H4 (cell line): Measurements from ENCODE around the gene CCDC78. TPM values are rescaled to one million over a fixed set of nuclear protein-coding genes. Genes with fewer than 3 reads are reported as not detected.

Source experiments
- DNase-seq: peaks from one replicate; pipeline ENCODE4 v3.0.0-alpha.2; 2015; ENCODE audit warnings: low spot score
- total RNA-seq: library from RNA; depleted of rRNA; stranded (reverse); fragments of >200 nt; shearing (Covaris generic); gene quantifications from 2 replicates; pipeline ENCODE4 v1.2.3, GENCODE V29; 2014

The CCDC78 gene
- total RNA-seq, 1 experiment from 2014 or later, result 0.23 TPM

DNA sequence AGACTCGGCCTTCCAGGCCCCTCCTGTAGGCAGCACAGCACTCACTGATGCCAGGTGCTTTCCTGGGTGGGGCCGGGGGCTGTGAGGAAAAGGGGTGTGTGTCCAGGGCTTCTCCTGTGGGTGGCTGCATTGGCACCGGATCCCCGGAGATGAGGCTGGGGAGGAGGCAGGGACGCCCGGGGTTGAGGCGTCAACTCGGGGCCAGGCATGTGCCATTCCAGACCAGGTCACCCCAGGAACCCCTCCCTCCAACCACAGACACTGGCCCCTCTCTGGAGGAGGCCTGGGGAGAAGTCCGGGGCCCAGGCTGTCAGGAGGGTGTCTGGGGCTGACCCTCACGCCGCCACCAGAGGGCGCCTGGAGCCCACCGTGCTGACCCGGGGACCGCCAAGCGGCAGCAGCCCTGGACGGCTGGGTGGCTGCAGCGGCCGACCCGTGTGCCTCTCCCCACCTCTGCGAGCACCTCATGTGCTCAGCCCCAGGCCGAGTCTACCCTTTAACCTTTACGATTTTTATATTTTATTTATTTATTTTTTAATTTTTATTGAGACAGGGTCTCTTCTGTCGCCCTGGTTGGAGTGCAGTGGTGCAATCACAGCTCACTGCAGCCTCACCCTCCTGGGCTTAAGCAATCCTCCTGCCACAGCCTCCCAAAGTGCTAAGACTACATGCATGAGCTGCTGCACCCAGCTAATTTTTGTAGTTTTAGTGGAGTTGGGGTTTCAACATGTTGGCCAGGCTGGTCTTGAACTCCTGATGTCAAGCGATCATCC, 14.5 kb downstream of the CCDC78 start:
- DNase-seq, result peak; percentile 42

DNA sequence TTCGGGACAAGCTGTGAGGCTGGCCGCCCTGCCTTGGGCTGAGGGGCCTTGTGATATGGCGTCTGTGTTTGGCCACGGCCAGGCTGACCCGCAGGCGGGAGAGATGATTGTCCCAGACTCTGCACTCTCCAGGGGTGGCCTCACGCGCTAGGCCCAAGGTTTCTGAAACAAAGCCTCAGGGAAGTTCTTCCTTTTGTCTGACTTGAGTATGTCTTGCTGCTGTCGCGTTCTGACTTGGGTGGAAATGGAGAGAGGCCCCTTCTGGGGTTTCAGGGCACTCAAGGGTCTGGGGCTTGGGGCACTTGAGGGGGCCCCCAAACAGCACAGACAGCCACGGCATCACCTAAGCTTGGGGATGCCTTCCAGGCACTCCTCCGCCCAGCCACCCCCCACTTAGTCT, 15.2 kb downstream of the CCDC78 start:
- DNase-seq, result no peak

DNA sequence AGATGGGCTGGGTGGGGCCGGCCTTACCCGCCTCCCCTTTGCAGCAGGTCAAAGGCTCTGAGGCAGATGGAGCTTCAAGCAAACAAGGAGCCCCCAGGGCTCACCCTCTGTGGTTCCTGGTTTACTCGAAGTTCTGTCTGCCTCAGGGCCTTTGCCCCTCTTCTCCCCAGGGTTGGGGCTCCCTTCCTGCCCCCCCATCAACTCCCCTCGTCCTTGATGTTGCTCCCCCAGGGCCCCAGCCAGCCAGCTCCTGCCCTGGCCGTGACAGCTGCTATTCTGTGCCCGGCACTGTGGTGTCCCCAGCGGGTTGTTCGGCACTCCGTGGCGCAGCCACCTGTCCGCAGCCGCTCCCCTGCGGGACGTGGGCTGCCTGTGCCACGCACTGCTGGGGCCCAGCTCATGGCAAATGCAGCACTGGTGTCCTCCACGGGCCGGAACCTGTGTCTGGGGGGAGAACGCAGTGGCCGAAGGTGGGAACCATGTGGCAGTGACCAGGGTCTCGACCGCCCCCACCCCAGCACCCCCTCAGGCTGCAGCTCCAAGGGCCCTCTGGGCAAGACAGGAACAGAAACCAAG, 15.7 kb downstream of the CCDC78 start:
- DNase-seq, result no peak

DNA sequence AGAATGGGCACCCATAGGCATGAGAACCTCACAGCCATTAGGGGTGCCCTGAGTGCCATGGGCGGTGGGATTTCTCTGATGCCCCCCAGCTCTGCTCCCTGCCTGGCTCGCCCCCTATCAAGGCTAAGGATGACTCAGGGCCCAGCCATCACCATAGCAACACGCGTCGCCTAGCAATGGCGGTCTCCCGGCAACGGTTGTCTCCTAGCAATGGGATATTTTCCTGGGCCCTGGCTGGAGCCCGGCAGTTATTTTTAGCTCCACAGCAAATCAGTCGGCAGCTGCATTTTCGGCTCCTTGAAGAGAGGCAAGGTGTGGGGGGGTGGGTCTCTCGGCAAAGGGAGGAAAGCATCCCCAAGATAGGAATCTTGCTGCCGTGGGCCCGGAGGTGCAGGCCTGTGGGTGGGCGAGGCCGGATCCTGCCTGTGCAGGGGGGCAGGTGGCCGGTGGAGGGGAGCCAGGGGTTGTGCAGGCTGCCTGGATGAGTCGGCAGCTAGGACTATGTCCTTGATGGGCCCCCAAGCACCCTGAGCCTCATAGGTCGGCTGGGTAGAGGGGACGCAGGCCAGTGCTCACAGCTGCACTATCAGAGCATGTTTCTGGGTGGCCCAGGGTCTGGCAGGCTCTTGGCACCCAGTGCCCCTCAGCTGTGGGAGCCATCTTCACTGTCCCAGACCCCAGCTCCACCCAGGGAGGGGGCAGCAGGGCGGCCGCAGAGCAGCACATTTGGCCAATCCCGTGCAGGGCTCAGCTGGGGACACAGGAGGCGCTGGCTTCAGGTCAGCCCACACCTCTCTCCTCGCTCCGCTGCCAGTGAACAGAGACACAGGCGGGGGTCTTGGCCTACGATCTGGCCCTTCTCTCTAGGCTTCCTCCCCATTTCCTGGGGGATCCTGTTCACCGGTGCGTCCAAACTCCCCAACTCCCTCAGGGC, 16.4 kb downstream of the CCDC78 start:
- DNase-seq, result peak; percentile 58

DNA sequence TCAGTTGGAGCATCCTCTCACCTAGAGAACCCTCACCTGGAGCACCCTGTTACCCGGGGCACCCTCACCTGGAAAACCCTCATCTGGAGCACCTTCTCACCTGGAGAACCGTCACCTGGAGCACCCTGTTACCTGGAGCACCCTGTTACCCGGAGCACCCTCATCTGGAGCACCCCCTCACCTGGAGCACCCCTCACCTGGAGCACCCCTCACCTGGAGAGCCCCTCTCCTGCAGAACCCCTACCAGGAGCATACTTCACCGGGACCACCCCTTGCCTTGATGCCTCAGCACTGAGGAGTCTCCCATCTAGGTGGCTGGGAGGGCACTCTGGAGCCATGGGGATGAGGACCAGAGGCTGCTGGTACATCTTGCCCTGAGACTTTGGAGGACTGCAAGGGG, 17.3 kb downstream of the CCDC78 start:
- DNase-seq, result no peak

DNA sequence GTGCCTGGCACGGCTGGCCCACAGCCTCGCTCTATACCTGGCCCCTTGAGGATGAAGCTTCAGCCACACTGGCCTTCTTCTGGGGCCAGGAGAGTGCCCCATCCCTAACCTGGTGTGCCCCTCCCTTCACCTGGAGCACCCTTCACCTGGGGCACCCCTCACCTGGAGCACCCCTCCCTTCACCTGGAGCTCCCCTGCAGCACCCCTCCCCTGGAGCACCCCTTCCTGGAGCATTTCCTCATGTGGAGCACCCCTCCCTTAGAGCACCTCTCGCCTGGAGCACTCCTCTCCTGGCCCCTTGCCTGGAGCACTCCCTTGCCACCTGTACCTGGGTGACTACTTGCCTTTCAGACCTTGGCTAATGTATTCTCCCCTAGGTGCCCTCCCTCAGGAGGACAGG, 18.2 kb downstream of the CCDC78 start:
- no peak for DNase-seq

DNA sequence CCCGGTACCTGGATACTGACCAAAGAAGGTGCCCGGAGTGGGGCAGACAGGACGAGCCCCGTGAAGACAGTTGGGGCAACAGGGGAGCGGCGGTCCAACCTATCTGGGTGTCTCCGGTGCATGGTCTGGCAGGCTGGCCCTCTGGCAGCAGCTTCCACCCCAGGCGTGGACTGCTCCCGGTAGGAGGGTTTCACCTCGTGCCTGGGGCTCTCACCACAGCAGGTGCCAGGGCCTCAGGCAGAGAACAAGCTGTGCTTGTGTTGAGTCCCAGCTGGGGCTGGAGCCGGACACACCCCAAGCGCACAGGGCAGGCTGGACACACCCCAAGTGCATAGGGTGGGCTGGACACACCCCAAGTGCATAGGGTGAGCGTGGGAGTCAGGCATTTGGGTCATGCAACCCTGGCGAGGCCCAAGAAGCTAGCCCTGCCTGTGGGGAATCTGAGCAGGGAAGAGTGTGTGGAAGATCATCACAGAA, 19.1 kb downstream of the CCDC78 start:
- no peak for DNase-seq

DNA sequence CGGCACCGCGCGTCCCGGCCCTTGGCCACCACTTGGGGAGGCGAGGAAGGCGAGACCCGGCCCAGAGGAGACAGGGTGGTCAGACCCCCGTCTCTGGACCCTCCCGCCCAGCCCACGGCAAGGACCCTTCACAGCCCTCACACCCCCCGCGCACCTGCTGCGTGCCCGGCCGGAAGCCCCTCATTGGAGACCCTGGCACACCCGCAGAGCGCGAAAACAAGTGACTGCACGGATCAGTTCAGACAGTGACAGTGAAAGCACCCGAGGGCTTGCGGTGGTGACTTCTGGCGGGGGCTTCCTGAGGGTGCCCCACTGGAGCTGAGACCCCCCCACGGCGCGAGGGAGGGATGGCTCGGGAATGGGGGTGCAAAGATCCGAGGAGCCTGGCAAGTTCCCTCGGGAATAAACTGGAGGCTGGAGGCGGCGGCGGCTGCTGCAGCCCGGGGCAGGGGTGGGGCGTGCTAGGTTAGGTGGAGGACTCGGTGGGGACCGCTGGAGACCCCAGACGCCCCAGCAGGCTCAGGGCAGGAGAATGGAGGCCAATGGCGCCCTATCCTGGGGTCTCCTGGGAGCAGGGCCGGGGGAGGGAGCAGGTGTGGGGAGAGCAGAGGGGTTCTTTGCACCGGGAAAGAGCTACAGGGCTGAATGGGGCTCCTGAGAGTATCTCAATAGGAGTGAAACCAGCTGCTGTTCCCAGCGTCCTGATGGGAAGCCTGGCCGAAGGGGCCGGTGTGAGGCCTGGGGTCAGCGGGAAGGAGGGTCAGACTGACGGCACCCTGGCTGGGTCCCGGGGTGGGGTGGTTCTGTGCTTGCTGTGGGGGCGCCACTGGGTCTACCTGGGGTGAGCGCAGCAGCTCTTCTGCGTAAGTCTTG, 19.8 kb downstream of the CCDC78 start:
- DNase-seq, result no peak

DNA sequence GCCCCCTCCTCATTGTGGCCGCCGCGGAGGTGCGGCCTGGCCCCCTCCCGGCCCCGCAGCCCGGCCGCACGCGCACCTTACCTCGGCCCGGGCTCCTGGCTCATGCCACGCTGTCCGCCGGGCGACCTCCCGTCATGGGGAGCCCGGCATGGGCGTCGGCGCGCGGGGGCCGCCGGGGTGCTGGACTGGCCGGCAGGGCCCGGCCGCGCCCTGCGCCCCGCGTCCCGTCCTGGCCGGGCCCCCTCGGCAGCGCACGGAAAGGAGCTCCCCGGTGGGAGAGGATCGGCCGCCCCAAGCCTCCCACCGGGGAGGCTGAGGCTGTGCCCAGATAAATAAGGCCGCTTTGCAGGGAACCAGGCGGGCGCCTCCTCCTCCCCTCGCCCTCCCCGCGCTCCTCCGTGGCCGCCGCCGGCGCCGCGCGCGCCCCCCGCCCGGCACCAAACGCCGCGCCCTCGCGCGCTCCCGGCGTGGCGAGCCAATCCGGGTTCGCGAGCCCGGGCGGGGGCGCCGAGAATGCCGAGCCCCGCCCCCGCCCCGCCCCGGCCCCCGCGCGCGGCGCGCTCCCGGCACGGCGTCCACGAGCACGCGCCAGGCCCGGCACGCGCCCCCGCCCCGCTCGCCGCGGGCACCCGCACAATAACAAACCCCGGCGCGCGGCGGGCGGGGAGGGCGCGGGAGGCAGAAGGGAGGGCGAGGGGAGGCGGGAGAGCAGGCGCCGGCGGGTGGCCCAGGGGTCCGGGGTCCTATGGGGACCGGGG, 20.6 kb downstream of the CCDC78 start, which contains the start of gene FBXL16:
TSS of gene FBXL16 (minus strand) at position 371 of the 758 bp plus-strand sequence. CDS start 8,396 bp downstream, outside the sequence.
- DNase-seq, result no peak

DNA sequence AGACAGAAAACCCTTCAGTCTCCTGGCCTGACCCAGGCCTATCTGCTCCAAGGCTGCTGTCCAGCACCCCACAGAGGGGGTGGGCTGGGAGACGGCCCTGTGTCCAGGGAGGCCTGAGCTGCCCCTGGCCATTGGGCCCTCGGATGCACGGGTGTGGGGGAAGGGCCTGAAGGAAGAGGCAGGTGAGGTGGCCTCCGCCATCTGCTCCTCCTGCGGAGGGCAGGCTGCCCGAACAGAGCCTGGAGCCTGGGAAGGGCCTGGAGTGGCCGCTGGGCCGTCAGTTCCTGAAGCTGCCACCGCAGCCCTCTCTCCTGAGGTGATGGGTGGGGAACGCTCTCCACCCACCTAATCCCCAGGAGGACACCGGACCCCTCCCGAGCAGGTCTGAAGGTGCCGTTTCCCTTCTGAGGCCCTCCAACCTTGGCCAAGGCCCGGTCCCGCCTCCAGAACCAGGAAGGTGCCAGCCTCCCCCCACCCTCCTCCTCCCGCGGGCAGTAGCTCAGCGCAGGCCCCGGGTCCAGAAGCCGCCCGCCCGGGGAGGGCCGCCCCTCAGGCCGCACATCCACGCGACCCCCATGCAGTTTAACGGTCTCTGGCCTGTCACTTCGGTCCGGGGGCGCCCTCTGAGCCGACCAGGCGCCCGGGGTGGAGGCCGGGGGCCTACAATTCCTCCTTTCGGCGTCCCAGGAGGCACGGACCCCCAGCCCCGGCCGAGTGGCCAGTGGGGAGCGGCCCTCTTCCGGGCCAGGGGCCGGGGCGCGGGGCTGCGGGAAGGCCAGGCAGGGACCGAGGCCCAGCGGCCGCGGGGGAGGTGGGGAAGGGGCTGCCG, 21.5 kb downstream of the CCDC78 start:
- DNase-seq, result no peak

DNA sequence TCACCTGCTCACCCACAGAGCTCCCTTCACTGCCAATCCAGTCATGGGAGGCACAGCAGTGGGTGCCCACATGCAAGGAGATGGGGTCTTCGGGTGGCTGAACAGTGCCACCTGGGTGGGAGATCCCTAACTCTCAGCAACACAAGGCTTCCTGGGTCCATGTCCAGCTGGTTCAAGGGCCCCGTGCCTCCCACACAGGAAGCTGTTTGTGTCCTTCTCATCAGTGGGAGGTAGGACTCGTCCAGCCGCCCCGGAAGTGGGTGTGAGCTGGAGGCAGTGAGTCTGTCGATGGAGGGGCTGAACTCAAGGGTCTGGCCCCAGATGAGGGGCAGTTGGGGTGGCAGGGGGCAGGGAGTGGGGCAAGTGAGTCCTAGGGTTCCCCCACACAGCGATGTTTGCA, 22.2 kb downstream of the CCDC78 start:
- DNase-seq, result no peak

DNA sequence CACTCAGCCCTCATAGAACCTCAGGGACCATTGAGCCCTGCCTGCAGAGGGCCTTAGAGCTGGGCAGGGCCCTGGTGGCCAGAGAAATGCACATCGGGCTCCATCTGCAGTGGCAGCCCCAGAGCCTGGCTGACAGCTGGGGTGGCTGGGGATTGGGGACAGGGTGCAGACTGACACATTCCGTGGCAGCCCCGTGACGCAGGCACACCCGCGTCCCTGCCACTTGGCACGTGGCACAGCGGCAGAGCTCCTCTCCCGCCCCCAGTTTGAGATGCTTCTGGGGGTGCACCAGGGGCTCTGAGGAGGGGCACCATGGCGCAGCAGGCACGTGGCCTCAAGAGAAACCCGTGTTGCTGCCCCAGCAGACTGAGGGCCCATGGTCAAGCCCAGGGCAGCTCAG, 22.8 kb downstream of the CCDC78 start:
- no peak for DNase-seq

DNA sequence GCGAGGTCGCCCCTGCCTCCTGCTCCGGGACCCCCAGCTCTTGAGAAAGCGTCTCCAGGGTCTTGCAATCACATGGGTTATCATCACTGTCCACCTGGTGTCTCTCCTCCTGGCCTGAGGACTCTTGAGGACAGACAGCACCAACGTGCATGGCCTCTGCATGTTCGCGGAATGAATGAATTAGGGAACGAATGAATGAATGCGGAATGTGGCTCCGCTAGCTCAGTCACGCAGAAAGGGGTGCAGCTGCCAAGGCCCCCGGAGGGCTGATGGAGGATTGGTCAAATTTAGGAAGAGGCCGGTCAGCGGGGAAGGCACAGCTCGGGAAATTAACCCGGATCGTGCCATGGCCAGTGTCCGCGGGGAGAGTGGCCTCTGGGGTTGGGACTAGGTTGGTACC, 23.9 kb downstream of the CCDC78 start:
- DNase-seq, result no peak

DNA sequence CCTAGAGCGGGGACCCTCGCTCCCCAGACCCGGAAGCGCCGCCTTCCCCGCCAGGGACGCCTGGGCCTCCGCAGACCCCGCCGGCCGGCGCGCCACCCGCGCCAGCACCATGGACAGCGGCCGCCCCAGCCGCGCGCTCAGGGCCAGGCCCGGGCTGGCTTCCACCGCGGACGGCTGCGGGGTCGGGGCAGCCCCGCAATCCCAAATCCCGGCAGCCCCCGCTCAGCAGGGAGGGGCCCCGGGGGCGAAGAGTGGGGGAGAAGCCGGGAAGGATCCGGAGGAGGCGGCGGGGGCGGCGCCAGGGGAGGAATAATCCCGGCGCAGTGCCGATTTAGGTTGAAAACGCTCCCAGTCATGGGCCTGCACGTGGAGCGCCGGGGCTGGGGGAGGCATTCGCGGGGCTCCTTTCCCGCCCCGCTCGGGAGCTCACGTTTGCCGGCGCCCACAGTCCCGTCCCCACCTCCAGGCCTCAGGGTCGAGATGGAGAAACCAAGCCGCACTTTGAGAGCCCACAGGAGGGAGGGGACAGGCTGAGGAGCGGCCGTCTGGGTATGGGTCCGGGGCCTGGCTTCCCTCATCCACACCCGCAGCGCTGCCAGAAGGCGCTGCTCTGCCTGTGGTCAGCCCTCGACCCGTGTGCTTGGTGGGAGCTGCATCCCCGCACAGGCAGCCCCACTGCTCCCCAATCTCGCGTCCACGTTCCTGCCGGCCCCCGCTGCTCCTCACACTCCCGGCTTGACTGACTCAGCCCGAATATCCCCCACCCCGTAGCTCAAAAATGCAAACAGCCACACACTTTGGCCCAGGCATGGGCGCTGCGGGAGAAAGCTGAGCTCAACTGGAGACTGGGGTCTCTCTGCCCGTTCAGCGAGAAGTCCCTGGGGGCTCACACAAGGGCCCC, 25.3 kb downstream of the CCDC78 start:
- no peak for DNase-seq

DNA sequence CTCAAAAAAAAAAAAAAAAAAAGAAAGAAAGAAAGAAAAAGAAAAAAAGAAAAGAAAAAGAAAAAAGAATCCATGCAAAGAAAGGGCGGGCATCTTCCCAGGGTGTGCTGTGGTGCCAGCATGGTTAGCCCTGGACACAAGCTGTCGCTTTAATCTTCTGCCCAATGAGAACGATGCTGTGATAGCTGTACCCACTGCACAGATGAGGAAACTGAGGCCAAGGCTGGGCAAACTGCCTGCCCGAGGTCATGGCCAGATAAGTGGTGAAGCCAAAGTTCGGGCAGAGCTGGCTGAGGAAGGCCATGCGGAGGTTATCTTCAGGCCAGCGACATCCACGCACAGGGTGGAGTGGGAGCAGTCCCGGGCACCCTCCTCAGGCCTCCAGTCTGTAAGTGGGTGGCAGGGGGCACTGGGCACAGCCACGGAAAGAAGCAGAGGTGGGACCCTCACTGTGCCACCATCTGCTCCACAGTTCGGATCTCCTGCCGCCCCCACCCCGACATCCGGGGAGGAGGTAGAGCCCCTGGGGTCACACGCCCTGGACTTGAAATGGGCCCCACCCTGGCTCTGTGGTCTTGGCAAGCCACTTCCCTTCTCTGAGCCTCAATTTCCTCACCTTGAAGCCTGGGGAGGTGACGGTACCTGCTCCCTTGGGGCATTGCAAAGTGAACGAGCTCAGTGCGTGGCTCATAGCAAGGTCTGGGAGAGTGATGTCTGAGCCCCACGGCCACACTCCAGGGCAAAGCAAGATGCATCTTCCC, 27.2 kb downstream of the CCDC78 start:
- DNase-seq, result no peak

DNA sequence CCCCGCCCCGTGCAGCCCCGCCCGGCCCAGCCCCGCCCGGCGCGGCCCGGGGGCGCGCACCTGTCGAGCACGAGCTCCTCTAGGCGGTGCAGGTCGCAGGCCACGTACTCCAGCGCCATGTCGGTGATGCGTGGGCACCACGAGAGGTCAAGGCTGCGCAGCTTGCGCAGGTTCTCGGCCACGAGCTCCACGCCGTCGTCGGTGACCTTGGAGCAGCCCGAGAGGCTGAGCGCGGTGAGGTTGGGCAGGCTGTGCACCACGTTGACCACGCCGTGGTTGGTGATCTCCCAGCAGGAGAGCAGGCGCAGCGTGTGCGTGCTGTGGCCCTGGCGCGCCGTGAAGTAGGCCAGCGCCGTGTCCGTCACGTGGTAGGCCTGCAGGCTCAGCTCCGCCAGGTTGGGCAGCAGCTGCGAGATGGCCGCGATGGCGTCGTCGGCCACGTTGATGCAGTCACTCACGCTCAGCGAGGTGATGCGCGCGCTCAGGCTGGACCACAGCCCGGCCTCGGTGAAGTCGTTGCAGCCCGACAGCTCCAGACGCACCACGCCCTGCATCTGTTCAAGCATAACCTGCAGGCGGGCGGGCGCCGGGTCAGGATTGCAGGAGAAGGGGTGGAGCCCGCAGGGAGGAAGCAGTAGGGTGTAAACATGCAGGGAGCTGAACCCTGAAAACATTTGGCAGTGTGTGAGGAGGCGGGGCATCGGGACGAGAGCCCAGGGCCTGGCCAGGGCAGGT, 30.7 kb downstream of the CCDC78 start:
- no peak for DNase-seq

DNA sequence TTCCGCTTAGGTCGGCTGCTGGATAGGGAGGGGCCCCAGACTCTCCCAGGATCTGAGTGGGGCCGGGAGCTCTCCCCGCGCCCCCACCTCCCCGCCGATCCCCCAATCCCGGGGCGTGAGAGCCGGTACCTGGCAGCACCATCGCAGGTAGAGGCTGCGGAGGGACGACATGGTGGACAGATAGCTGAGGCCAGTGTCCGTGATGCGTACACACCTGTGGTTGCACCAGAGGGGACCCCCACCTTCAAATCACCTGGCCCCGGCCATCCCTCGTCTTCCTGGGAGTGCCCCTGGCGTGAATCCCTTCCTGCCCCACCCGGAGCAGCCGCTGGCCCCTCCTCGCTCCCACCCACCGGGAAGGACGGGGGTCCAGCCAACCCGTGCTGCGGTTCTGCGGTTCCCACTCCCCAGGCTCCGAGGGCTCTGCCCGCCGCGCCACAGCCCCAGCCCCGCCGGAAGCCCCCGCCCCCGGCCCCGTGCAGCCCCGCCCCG, 31.3 kb downstream of the CCDC78 start:
- no peak for DNase-seq
